ENCODE results near the gene MOSPD3. TPM values are rescaled to one million over a fixed set of nuclear protein-coding genes. Genes with fewer than 3 reads are reported as not detected.

Gene MOSPD3
- total RNA-seq, 1 experiment from 2014 or later = 25.0 TPM

DNA sequence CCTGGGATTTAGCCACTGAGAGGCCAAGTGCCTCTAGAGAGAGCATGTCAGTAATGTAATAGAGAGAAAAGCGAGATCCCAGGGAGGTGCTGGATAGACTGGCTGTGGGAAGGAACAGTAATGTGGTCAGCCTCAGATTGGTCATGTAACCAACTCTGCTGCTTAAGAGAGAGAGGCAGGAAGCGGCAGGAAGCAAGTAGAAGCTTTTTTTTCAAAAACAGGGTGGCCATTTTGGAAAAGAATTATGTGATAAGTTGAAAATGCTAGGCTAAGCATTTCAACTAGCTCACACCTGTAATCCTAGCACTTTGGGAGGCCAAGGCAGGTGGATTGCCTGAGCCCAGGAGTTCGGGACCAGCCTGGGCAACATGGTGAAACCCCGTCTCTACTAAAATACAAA lies 13.9 kb upstream of the MOSPD3 start:
- TF ChIP-seq, protein P1, sequence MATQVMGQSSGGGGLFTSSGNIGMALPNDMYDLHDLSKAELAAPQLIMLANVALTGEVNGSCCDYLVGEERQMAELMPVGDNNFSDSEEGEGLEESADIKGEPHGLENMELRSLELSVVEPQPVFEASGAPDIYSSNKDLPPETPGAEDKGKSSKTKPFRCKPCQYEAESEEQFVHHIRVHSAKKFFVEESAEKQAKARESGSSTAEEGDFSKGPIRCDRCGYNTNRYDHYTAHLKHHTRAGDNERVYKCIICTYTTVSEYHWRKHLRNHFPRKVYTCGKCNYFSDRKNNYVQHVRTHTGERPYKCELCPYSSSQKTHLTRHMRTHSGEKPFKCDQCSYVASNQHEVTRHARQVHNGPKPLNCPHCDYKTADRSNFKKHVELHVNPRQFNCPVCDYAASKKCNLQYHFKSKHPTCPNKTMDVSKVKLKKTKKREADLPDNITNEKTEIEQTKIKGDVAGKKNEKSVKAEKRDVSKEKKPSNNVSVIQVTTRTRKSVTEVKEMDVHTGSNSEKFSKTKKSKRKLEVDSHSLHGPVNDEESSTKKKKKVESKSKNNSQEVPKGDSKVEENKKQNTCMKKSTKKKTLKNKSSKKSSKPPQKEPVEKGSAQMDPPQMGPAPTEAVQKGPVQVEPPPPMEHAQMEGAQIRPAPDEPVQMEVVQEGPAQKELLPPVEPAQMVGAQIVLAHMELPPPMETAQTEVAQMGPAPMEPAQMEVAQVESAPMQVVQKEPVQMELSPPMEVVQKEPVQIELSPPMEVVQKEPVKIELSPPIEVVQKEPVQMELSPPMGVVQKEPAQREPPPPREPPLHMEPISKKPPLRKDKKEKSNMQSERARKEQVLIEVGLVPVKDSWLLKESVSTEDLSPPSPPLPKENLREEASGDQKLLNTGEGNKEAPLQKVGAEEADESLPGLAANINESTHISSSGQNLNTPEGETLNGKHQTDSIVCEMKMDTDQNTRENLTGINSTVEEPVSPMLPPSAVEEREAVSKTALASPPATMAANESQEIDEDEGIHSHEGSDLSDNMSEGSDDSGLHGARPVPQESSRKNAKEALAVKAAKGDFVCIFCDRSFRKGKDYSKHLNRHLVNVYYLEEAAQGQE (IDR thresholded peaks at IDR 0.05; ENCODE audit: insufficient read depth in 1 of 2, low read depth in 2 of 2, low read length in 1 of 2) = no peak
- TF ChIP-seq SIN3A (IDR thresholded peaks at IDR 0.05; ENCODE audit: borderline replicate concordance, insufficient read depth, low read depth, low read length) (no peak), TCF7L2 (IDR thresholded peaks at IDR 0.05; ENCODE audit: low read depth, low read length) (no peak), POLR2AphosphoS5 (IDR thresholded peaks at IDR 0.05; ENCODE audit: low read depth, low read length) (no peak)
- TF ChIP-seq, protein P2, sequence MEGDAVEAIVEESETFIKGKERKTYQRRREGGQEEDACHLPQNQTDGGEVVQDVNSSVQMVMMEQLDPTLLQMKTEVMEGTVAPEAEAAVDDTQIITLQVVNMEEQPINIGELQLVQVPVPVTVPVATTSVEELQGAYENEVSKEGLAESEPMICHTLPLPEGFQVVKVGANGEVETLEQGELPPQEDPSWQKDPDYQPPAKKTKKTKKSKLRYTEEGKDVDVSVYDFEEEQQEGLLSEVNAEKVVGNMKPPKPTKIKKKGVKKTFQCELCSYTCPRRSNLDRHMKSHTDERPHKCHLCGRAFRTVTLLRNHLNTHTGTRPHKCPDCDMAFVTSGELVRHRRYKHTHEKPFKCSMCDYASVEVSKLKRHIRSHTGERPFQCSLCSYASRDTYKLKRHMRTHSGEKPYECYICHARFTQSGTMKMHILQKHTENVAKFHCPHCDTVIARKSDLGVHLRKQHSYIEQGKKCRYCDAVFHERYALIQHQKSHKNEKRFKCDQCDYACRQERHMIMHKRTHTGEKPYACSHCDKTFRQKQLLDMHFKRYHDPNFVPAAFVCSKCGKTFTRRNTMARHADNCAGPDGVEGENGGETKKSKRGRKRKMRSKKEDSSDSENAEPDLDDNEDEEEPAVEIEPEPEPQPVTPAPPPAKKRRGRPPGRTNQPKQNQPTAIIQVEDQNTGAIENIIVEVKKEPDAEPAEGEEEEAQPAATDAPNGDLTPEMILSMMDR (IDR thresholded peaks at IDR 0.05) = no peak
- DNase-seq (ENCODE audit: low read depth, low spot score) (no peak), ATAC-seq (no peak)
- no peaks in the 10 kb centered on the region for H3K27me3 ChIP-seq (ENCODE audit: control insufficient read depth, insufficient read depth, low read length)
- intact Hi-C loops (cut with micrococcal nuclease; ENCODE audit: unreplicated experiment) (no loop called here), in situ Hi-C loops (cut with HindIII; ENCODE audit: low pct_unique_long_range_greater_than_20kb, low sequenced_read_pairs) (no loop called here)
- H3K9me3 ChIP-seq (ENCODE audit: control insufficient read depth, insufficient read depth, low read depth, low read length) = no peaks in the 10 kb centered on the region
- POLR2A ChIA-PET = interaction anchor here (0.6 kb wide), 2 partner anchors 12 to 14 kb away, joined by 3 to 7 read pairs; partner anchors contain the start of gene FBXO24
- CTCF ChIA-PET = no interaction called here
- H3K36me3 ChIP-seq (ENCODE audit: control insufficient read depth, insufficient read depth, low read length) = no peaks in the 10 kb centered on the region
- H3K4me3 ChIP-seq (ENCODE audit: low read depth in 2 of 2, low read length in 2 of 2) = no peak overlapping the region
- H3K4me1 ChIP-seq (ENCODE audit: control insufficient read depth, insufficient read depth, low read length) = no peaks in the 10 kb centered on the region; the same call in 1 of the 2 replicates
- no peak overlapping the region for H3K27ac ChIP-seq (ENCODE audit: low read length)
- BruUV-seq (replicated peaks) = no TSS peak

DNA sequence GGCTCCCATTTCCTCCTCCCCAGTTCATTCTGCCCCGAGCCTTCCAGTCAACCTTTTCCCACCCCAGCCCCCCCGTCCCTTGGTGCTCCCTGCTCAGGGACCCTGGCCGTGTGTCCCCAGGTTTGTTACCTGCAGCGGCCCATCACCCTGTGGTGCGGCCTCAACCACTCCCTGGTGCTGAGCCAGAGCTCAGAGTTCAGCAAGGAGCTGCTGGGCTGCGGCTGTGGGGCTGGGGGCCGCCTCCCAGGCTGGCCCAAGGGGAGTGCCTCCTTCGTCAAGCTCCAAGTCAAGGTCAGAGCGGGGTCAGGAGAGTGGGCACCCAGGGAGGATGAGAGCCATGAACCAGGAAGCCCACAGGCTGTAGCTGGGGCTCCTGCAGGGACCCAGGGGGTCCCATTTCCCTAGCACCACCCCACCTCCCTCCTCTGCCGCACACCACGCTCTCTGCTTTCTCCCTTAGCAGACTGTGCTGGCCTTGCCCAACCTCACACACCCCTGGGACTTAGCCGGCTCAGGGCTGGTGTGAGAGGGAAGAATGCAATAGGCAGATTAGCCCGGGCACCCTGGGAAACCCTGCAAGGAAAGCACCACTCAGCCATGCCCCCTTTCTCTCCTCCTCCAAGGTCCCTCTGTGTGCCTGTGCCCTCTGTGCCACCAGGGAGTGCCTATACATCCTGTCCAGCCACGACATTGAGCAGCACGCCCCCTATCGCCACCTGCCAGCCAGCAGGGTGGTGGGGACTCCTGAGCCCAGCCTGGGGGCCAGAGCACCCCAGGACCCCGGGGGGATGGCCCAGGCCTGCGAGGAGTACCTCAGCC lies 12.2 kb upstream of the MOSPD3 start:
- Histone ChIP-seq H3K9me3 (ENCODE audit: control insufficient read depth, insufficient read depth, low read depth, low read length) (no peaks in the 10 kb centered on the region), H3K36me3 (ENCODE audit: control insufficient read depth, insufficient read depth, low read length) (no peaks in the 10 kb centered on the region), H3K4me3 (ENCODE audit: low read depth in 2 of 2, low read length in 2 of 2) (no peak overlapping the region), H3K27me3 (ENCODE audit: control insufficient read depth, insufficient read depth, low read length) (no peaks in the 10 kb centered on the region), H3K4me1 (ENCODE audit: control insufficient read depth, insufficient read depth, low read length) (no peaks in the 10 kb centered on the region; the same call in 1 of the 2 replicates), H3K27ac (ENCODE audit: low read length) (no peak overlapping the region)
- ATAC-seq (no peak), DNase-seq (ENCODE audit: low read depth, low spot score) (no peak)
- in situ Hi-C loops (cut with HindIII; ENCODE audit: low pct_unique_long_range_greater_than_20kb, low sequenced_read_pairs) = no loop called here
- intact Hi-C loops (cut with micrococcal nuclease; ENCODE audit: unreplicated experiment) = no loop called here
- ChIA-PET CTCF (no interaction called here), POLR2A (no interaction called here)
- BruUV-seq (replicated peaks) = no TSS peak
- TF ChIP-seq, protein P1 (IDR thresholded peaks at IDR 0.05; ENCODE audit: insufficient read depth in 1 of 2, low read depth in 2 of 2, low read length in 1 of 2) = no peak
- TF ChIP-seq, protein P2 (IDR thresholded peaks at IDR 0.05) = no peak; the same call in 1 of the 2 replicates
- TF ChIP-seq SIN3A (IDR thresholded peaks at IDR 0.05; ENCODE audit: borderline replicate concordance, insufficient read depth, low read depth, low read length) (no peak), POLR2AphosphoS5 (IDR thresholded peaks at IDR 0.05; ENCODE audit: low read depth, low read length) (no peak), TCF7L2 (IDR thresholded peaks at IDR 0.05; ENCODE audit: low read depth, low read length) (no peak)
